Measurements from ENCODE around the gene PITPNM3. TPM values are rescaled to one million over a fixed set of nuclear protein-coding genes. Genes with fewer than 3 reads are reported as not detected.

Gene PITPNM3
- total RNA-seq, 1 experiment from 2014 or later, result 0.71 TPM

GRCh38 chr17:6415616-6416015 lies 140.7 kb downstream of the PITPNM3 start:
- H3K27ac ChIP-seq (ENCODE audit: low read depth, low read length, poor library complexity, severe bottlenecking), result no peak overlapping the region
- no peaks in the 10 kb centered on the region for H3K9me3 ChIP-seq (ENCODE audit: low read depth, low read length, poor library complexity, severe bottlenecking)
- ChIA-PET CTCF (no interaction called here), POLR2A (ENCODE audit: low non-redundant PET) (no interaction called here)
- no peaks in the 10 kb centered on the region for H3K36me3 ChIP-seq (ENCODE audit: insufficient read depth, low read length, poor library complexity, severe bottlenecking)
- TF ChIP-seq EZH2 (IDR thresholded peaks at IDR 0.05; ENCODE audit: borderline replicate concordance, low read depth, low read length, poor library complexity, severe bottlenecking), result no peak
- no peak for TF ChIP-seq CTCF (conservative IDR thresholded peaks at IDR 0.05; ENCODE audit: low read depth, low read length)
- no peaks in the 10 kb centered on the region for H3K4me1 ChIP-seq (ENCODE audit: insufficient read depth, low read length, poor library complexity, severe bottlenecking)
- DNase-seq (ENCODE audit: low spot score), result no peak
- peaks cover 14% of the 10 kb centered on the region for H3K27me3 ChIP-seq (replicated peaks; ENCODE audit: insufficient read depth, low read depth, low read length, poor library complexity)
- BruUV-seq (replicated peaks), result no TSS peak
- no peak overlapping the region for H3K4me3 ChIP-seq (ENCODE audit: low read depth, low read length, poor library complexity, severe bottlenecking)
- intact Hi-C loops (cut with micrococcal nuclease; ENCODE audit: unreplicated experiment), result no loop called here

GRCh38 chr17:6413065-6413464 lies 143.3 kb downstream of the PITPNM3 start:
- Histone ChIP-seq H3K9me3 (ENCODE audit: low read depth, low read length, poor library complexity, severe bottlenecking) (no peaks in the 10 kb centered on the region), H3K27me3 (replicated peaks; ENCODE audit: insufficient read depth, low read depth, low read length, poor library complexity) (peaks cover 14% of the 10 kb centered on the region), H3K27ac (ENCODE audit: low read depth, low read length, poor library complexity, severe bottlenecking) (no peak overlapping the region), H3K4me1 (ENCODE audit: insufficient read depth, low read length, poor library complexity, severe bottlenecking) (no peaks in the 10 kb centered on the region), H3K4me3 (ENCODE audit: low read depth, low read length, poor library complexity, severe bottlenecking) (no peak overlapping the region), H3K36me3 (ENCODE audit: insufficient read depth, low read length, poor library complexity, severe bottlenecking) (no peaks in the 10 kb centered on the region)
- BruUV-seq (replicated peaks), result no TSS peak
- ChIA-PET CTCF (interaction anchor here (0.6 to 1.1 kb wide), 4 partner anchors 116 to 826 kb away, joined by 3 to 13 read pairs (median 4); no protein-coding TSS in a partner anchor), POLR2A (ENCODE audit: low non-redundant PET) (no interaction called here)
- peak; percentile 70 for DNase-seq (ENCODE audit: low spot score)
- intact Hi-C loops (cut with micrococcal nuclease; ENCODE audit: unreplicated experiment), result loop anchor here (5.0 kb wide), 1 partner anchor 706 kb away; no protein-coding TSS in a partner anchor
- TF ChIP-seq EZH2 (IDR thresholded peaks at IDR 0.05; ENCODE audit: borderline replicate concordance, low read depth, low read length, poor library complexity, severe bottlenecking) (no peak), CTCF (conservative IDR thresholded peaks at IDR 0.05; ENCODE audit: low read depth, low read length) (peak; percentile 60)

- POLR2A ChIA-PET (ENCODE audit: low non-redundant PET), result no interaction called here
- H3K27me3 ChIP-seq (replicated peaks; ENCODE audit: insufficient read depth, low read depth, low read length, poor library complexity), result peaks cover 21% of the 10 kb centered on the region
- TF ChIP-seq EZH2 (IDR thresholded peaks at IDR 0.05; ENCODE audit: borderline replicate concordance, low read depth, low read length, poor library complexity, severe bottlenecking), result no peak
- TF ChIP-seq CTCF (conservative IDR thresholded peaks at IDR 0.05; ENCODE audit: low read depth, low read length), result no peak
Measured at GRCh38 chr17:6408735-6409134, 147.6 kb downstream of the PITPNM3 start.

More at GRCh38 chr17:6408735-6409134, 147.6 kb downstream of the PITPNM3 start:
- no peak overlapping the region for H3K4me3 ChIP-seq (ENCODE audit: low read depth, low read length, poor library complexity, severe bottlenecking)
- no peaks in the 10 kb centered on the region for H3K36me3 ChIP-seq (ENCODE audit: insufficient read depth, low read length, poor library complexity, severe bottlenecking)
- intact Hi-C loops (cut with micrococcal nuclease; ENCODE audit: unreplicated experiment), result no loop called here
- no peak for DNase-seq (ENCODE audit: low spot score)
- CTCF ChIA-PET, result no interaction called here
- BruUV-seq (replicated peaks), result no TSS peak
- H3K4me1 ChIP-seq (ENCODE audit: insufficient read depth, low read length, poor library complexity, severe bottlenecking), result no peaks in the 10 kb centered on the region
- H3K9me3 ChIP-seq (ENCODE audit: low read depth, low read length, poor library complexity, severe bottlenecking), result no peaks in the 10 kb centered on the region
- no peak overlapping the region for H3K27ac ChIP-seq (ENCODE audit: low read depth, low read length, poor library complexity, severe bottlenecking)

All from A673 (cell line).